Activated CD8-positive, alpha-beta memory T cell treated with anti-CD3 and anti-CD28 coated beads for 1 hour (primary cell): ENCODE measurements around the gene PARD6B.
"Not testable (repeated sequence)": the region's sequence is repeated elsewhere in the genome, so short reads cannot be mapped to it uniquely, and the experiment has no call there.

ENCODE experiments used
- DNase-seq, 2 donors: peaks; one replicate each; pipeline ENCODE4 v3.0.0-alpha.2; 2020; ENCODE audit warnings: low read depth in 1 of 2; ENCODE audit errors: extremely low read depth in 1 of 2

PARD6B gene

DNA sequence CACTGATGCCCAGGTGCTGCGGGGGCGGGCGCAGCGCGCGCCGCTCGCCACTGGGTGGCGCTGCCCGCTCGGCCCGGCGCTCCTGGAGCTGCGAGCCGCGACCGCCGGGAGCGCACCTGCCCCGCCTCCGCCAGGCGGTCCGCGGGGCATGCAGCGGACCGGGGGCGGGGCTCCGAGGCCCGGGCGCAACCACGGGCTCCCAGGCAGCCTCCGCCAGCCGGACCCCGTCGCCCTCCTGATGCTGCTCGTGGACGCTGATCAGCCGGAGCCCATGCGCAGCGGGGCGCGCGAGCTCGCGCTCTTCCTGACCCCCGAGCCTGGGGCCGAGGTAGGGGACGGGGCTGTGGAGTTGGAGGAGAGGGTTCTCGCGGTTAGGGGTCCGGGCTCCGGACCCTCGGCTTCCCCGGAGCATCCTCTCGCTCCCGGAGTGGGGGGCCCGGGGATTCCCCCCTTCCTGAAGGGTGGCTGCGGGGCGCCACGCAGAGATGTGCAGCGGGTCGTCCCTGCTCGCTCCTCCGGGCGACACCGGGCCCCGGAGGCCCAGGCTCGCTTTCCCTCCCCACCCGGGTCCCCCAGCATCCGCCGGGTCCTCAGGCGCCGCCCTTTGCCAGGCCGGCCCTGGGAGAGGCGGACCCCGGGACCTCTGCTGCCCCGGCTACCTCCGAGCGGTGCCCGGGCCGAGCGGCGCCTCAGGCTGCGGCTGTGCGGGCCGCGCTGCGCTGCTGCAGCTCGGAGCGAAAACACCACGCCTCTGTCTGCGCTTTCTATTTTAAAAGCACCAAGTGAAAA lies 63.7 kb downstream of the PARD6B start, which contains the start of gene BCAS4:
TSS of gene BCAS4 (plus strand) at position 216 of the 789 bp plus-strand sequence. CDS start at position 239, 23 bp downstream.
- DNase-seq, result peak; percentile 30 to 68

- DNase-seq, result no peak
These were observed 65.8 kb downstream of the PARD6B start for GRCh38 chr20:50797142-50797541.

- DNase-seq, result no peak
These were observed 67.3 kb downstream of the PARD6B start for GRCh38 chr20:50798650-50799049.

DNA sequence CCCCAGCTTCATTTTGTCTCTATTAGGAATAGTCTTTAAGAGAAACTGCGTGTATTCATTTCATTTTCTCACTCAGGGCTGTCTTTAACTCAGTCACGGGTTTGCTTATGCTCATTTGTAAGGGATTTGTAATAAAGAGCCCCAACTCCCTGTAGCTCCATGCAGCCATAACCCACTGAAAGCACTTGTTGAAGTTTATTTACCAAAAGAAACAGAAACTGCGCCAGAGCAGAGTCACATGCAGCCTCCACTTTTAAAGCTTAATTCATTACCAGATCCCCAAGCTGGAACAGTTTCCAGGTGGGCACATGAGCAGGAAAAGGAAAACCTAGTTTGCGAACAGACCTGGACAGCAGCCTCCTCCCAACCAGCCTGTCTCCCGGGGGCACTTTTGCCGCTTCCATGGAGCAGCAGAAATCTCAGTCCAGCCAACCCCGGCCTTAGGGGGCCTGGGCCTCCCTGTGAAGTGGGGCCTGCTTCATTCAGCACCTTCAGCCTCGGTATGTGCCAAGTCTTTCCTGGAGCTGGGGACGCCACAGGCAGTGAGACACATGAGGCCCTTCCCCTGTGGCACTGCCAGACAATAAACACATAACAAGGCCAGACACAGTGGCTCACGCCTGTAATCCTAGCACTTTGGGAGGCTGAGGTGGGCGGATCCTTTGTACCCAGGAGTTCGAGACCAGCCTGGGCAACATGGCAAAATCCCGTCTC lies 68.0 kb downstream of the PARD6B start:
- DNase-seq, result no peak

GRCh38 chr20:50799890-50800550 lies 68.6 kb downstream of the PARD6B start:
- no peak for DNase-seq

DNA sequence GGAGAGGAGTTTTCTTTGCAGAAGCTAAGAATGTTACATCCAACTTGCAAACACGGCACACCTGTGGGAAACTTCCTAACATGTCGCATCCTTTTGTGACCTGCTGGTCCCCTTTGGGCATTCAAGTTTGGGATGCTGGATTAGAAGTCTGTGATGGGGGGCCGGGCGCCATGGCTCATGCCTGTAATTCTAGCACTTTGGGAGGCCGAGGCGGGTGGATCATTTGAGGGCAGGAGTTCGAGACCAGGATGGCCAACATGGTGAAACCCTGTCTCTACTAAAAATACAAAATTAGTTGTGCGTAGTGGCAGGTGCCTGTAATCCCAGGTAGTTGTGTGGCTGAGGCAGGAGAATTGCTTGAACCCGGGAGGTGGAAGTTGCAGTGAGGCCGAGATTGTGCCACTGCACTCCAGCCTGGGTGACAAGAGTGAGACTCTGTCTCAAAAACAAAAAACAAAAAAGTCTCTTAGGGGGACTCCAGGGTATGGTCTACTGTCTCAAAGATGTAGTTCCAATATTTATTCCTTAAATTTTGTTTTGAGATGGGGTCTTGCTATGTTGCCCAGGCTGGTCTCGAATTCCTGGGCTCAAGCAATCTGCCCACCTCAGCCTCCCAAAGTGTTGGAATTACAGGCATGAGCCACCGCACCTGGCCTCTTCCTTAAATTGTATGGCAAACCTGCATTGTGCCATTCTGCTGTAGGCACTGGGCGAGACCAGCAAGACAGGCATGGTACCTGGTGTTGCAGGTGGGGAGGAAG lies 69.8 kb downstream of the PARD6B start:
- not testable (repeated sequence) for DNase-seq

- DNase-seq, result no peak
These were observed 70.4 kb downstream of the PARD6B start for GRCh38 chr20:50801747-50802125.

DNA sequence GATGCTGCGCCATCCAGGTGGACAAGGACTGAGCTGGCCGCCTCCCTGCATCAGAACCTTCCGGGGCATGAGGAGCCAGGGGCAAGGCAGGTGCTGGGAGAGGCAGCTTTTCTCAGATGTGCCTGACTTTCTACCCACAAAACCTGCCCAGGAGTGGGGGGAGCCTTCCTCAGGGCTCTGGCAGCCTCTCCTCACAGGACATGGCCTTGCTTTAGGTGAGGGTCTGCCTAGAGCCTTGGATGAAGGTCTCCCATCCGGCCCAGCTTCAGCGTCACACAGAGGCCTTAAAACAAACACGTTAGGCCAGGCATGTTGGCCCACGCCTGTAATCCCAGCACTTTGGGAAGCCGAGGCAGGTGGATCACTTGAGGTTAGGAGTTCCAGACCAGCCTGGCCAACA lies 70.9 kb downstream of the PARD6B start:
- no peak for DNase-seq

- no peak for DNase-seq
These were observed 73.3 kb downstream of the PARD6B start for GRCh38 chr20:50804437-50805348.

- no peak for DNase-seq
These were observed 73.9 kb downstream of the PARD6B start for GRCh38 chr20:50805349-50805684.

DNA sequence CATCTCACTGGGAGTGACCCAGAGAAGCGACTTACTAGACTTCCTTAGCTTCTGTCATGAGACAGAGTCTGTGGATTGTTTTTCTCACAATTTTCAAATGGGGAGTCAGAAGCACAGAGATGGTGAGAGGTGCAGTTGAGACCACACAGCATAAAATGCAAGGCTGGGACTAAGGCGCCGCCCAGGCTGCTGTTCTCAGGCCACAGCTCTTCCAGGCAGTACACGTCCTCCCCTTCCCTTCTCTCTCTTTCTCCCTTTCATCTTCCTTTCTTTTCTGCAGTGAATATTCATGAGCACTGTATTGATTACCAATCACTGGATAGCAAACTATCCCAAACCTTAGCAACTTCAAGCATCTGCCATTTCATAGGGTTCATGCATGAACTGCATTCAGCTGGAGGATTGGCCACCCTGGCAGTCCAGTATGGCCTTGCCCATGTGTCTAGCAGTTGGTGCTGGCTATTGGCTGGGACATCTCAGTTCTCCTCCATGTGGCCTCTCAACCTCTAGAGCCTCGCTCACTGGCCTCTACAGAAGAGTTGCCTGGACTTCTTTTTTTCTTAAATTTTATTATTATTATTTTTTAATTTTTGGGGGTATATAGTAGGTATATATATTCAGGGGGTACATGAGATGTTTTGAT lies 74.9 kb downstream of the PARD6B start:
- no peak for DNase-seq
